HTR-8/SVneo (cell line): ENCODE results near the gene ZC3H12C.
"Not testable (repeated sequence)": the region's sequence is repeated elsewhere in the genome, so short reads cannot be mapped to it uniquely, and the experiment has no call there.

ENCODE experiments used
- DNase-seq: peaks from one replicate; pipeline ENCODE4 v3.0.0; 2011; ENCODE audit warnings: low spot score, mixed read lengths; ENCODE audit not compliant: insufficient read length
- FAIRE-seq: peaks from 2 replicates; lab custom pipeline; 2011; peaks lifted over from hg19 to GRCh38; lab: Jason Lieb, UNC

Gene ZC3H12C

GRCh38 chr11:110173811-110174644, 80.8 kb downstream of the ZC3H12C start:
- DNase-seq (peak; percentile 49), FAIRE-seq (no peak)

GRCh38 chr11:110174645-110175310, 81.6 kb downstream of the ZC3H12C start:
- DNase-seq (no peak), FAIRE-seq (no peak)

GRCh38 chr11:110176366-110177085, 83.3 kb downstream of the ZC3H12C start:
- FAIRE-seq (peak; percentile 67), DNase-seq (peak; percentile 56)

- peak; percentile 40 for FAIRE-seq
- DNase-seq = no peak
These were observed 83.9 kb downstream of the ZC3H12C start for GRCh38 chr11:110177086-110177456.

- FAIRE-seq = no peak
These were observed 85.9 kb downstream of the ZC3H12C start for GRCh38 chr11:110179064-110179463.

GRCh38 chr11:110182886-110183285, 89.7 kb downstream of the ZC3H12C start:
- DNase-seq (peak; percentile 61), FAIRE-seq (peak; percentile 80)

More at GRCh38 chr11:110179064-110179463, 85.9 kb downstream of the ZC3H12C start:
- no peak for DNase-seq

GRCh38 chr11:110184456-110184855, 91.3 kb downstream of the ZC3H12C start:
- FAIRE-seq (no peak), DNase-seq (no peak)

- DNase-seq (no peak), FAIRE-seq (no peak)
These were observed 92.0 kb downstream of the ZC3H12C start for GRCh38 chr11:110185121-110185591.

GRCh38 chr11:110185599-110185998, 92.4 kb downstream of the ZC3H12C start:
- FAIRE-seq (no peak), DNase-seq (no peak)

GRCh38 chr11:110186456-110186855, 93.3 kb downstream of the ZC3H12C start:
- FAIRE-seq = no peak

GRCh38 chr11:110186867-110187266, 93.7 kb downstream of the ZC3H12C start:
- DNase-seq = no peak
- FAIRE-seq = no peak

More at GRCh38 chr11:110186456-110186855, 93.3 kb downstream of the ZC3H12C start:
- no peak for DNase-seq

GRCh38 chr11:110187731-110188130, 94.5 kb downstream of the ZC3H12C start:
- FAIRE-seq (no peak), DNase-seq (no peak)

GRCh38 chr11:110190885-110191284, 97.7 kb downstream of the ZC3H12C start:
- FAIRE-seq (no peak), DNase-seq (no peak)

GRCh38 chr11:110192604-110193282, 99.6 kb downstream of the ZC3H12C start:
- FAIRE-seq, DNase-seq: not testable (repeated sequence)

GRCh38 chr11:110194211-110194766, 101.1 kb downstream of the ZC3H12C start:
- DNase-seq (peak; percentile 73), FAIRE-seq (peak; percentile 60)

- FAIRE-seq = peak; percentile 94
- peak; percentile 63 for DNase-seq
These were observed 103.1 kb downstream of the ZC3H12C start for GRCh38 chr11:110196241-110196754.

- no peak for FAIRE-seq
- no peak for DNase-seq
These were observed 103.8 kb downstream of the ZC3H12C start for GRCh38 chr11:110196884-110197420.

- no peak for DNase-seq
- FAIRE-seq = no peak
These were observed 105.0 kb downstream of the ZC3H12C start for GRCh38 chr11:110198031-110198729.
